ENCODE data around the gene TENM3.

TENM3 gene

GRCh38 chr4:182252220-182252619 lies 9.0 kb downstream of the TENM3 start:
- no peak overlapping the region for H3K4me3 ChIP-seq (ENCODE audit: insufficient read depth, low read length, poor library complexity, severe bottlenecking)
- H3K79me2 ChIP-seq (ENCODE audit: insufficient read depth, low read length): no peaks in the 10 kb centered on the region
- no peak overlapping the region for H2AFZ ChIP-seq (ENCODE audit: low read depth, low read length, severe bottlenecking)
- H3K27me3 ChIP-seq (ENCODE audit: low read length): no peaks in the 10 kb centered on the region
- no peaks in the 10 kb centered on the region for H4K20me1 ChIP-seq (ENCODE audit: low read depth, low read length)
- H3K9ac ChIP-seq (ENCODE audit: low read length): no peak overlapping the region
- H3K9me2 ChIP-seq (replicated peaks; ENCODE audit: insufficient read depth, low read length): no peaks in the 10 kb centered on the region
- no peaks in the 10 kb centered on the region for H3K9me3 ChIP-seq (ENCODE audit: insufficient read depth, low read length)
- no peak for TF ChIP-seq EZH2phosphoT487 (conservative IDR thresholded peaks at IDR 0.05; ENCODE audit: low read length)
- no peak for TF ChIP-seq CTCF (IDR thresholded peaks at IDR 0.05; ENCODE audit: insufficient read depth, low read length, poor library complexity, severe bottlenecking)
- H3F3A ChIP-seq (ENCODE audit: insufficient read depth): no peaks in the 10 kb centered on the region
- H3K36me3 ChIP-seq (ENCODE audit: low read length): no peaks in the 10 kb centered on the region
- H3K27ac ChIP-seq (ENCODE audit: low read depth, low read length): no peak overlapping the region
- H3K4me2 ChIP-seq (ENCODE audit: low read depth, low read length, poor library complexity, severe bottlenecking): no peak overlapping the region

GRCh38 chr4:182254026-182254780 lies 11.0 kb downstream of the TENM3 start:
- no peaks in the 10 kb centered on the region for H3K27me3 ChIP-seq (ENCODE audit: low read length)
- no peak for TF ChIP-seq EZH2phosphoT487 (conservative IDR thresholded peaks at IDR 0.05; ENCODE audit: low read length)
- TF ChIP-seq CTCF (IDR thresholded peaks at IDR 0.05; ENCODE audit: insufficient read depth, low read length, poor library complexity, severe bottlenecking): no peak
- H3K4me3 ChIP-seq (ENCODE audit: insufficient read depth, low read length, poor library complexity, severe bottlenecking): no peak overlapping the region
- H3K4me2 ChIP-seq (ENCODE audit: low read depth, low read length, poor library complexity, severe bottlenecking): no peak overlapping the region
- no peaks in the 10 kb centered on the region for H3F3A ChIP-seq (ENCODE audit: insufficient read depth)
- H4K20me1 ChIP-seq (ENCODE audit: low read depth, low read length): no peaks in the 10 kb centered on the region
- no peak overlapping the region for H3K27ac ChIP-seq (ENCODE audit: low read depth, low read length)
- H3K79me2 ChIP-seq (ENCODE audit: insufficient read depth, low read length): no peaks in the 10 kb centered on the region
- H3K9me3 ChIP-seq (ENCODE audit: insufficient read depth, low read length): no peaks in the 10 kb centered on the region
- H2AFZ ChIP-seq (ENCODE audit: low read depth, low read length, severe bottlenecking): no peak overlapping the region
- H3K9ac ChIP-seq (ENCODE audit: low read length): no peak overlapping the region
- H3K9me2 ChIP-seq (replicated peaks; ENCODE audit: insufficient read depth, low read length): no peaks in the 10 kb centered on the region
- no peaks in the 10 kb centered on the region for H3K36me3 ChIP-seq (ENCODE audit: low read length)

GRCh38 chr4:182255441-182256190 lies 12.4 kb downstream of the TENM3 start:
- Histone ChIP-seq H3K79me2 (ENCODE audit: insufficient read depth, low read length) (no peaks in the 10 kb centered on the region), H3K4me2 (ENCODE audit: low read depth, low read length, poor library complexity, severe bottlenecking) (no peak overlapping the region), H3K4me3 (ENCODE audit: insufficient read depth, low read length, poor library complexity, severe bottlenecking) (no peak overlapping the region), H3F3A (ENCODE audit: insufficient read depth) (no peaks in the 10 kb centered on the region), H3K27ac (ENCODE audit: low read depth, low read length) (no peak overlapping the region), H2AFZ (ENCODE audit: low read depth, low read length, severe bottlenecking) (no peak overlapping the region), H3K36me3 (ENCODE audit: low read length) (no peaks in the 10 kb centered on the region), H3K9me3 (ENCODE audit: insufficient read depth, low read length) (no peaks in the 10 kb centered on the region), H3K27me3 (ENCODE audit: low read length) (no peaks in the 10 kb centered on the region), H4K20me1 (ENCODE audit: low read depth, low read length) (no peaks in the 10 kb centered on the region), H3K9ac (ENCODE audit: low read length) (no peak overlapping the region), H3K9me2 (replicated peaks; ENCODE audit: insufficient read depth, low read length) (no peaks in the 10 kb centered on the region)
- no peak for TF ChIP-seq CTCF (IDR thresholded peaks at IDR 0.05; ENCODE audit: insufficient read depth, low read length, poor library complexity, severe bottlenecking)
- TF ChIP-seq EZH2phosphoT487 (conservative IDR thresholded peaks at IDR 0.05; ENCODE audit: low read length): no peak
